NB4 (cell line): ENCODE results near the gene SLC19A1.

Experiments
- CTCF ChIP-seq: IDR thresholded peaks from one replicate; pipeline ENCODE4 v1.5.1; 2012; ENCODE audit warnings: low read depth, low read length
- MAX ChIP-seq: IDR thresholded peaks from 2 replicates; pipeline ENCODE4 v1.6.1; 2011; ENCODE audit warnings: low read depth, low read length
- MYC ChIP-seq: IDR thresholded peaks from 2 replicates; pipeline ENCODE4 v1.6.1; 2011; ENCODE audit warnings: low read depth, low read length
- POLR2A ChIP-seq: IDR thresholded peaks from 2 replicates; pipeline ENCODE4 v1.6.1; 2011; ENCODE audit warnings: mild to moderate bottlenecking; ENCODE audit not compliant: insufficient read length; ENCODE audit errors: extremely low read depth

GRCh38 chr21:45547545-45547900 lies 5.3 kb upstream of the SLC19A1 start:
- TF ChIP-seq CTCF (no peak), POLR2A (no peak), MYC (no peak), MAX (no peak)
